Measurements from ENCODE around the gene MAT2B.

Gene MAT2B

GRCh38 chr5:163496286-163496685 is 9.1 kb upstream of the MAT2B start:
- H3K27me3 ChIP-seq (replicated peaks; ENCODE audit: insufficient read depth, low read length) = no peaks in the 10 kb centered on the region
- no peak overlapping the region for H2AFZ ChIP-seq (ENCODE audit: low read length)
- H3F3A ChIP-seq (ENCODE audit: insufficient read depth, low read length) = no peaks in the 10 kb centered on the region
- H4K20me1 ChIP-seq (ENCODE audit: insufficient read depth, low read length) = no peaks in the 10 kb centered on the region
- H3K79me2 ChIP-seq (ENCODE audit: low read length) = no peaks in the 10 kb centered on the region
- H3K4me1 ChIP-seq (ENCODE audit: low read length) = no peaks in the 10 kb centered on the region
- no peak for DNase-seq
- peaks cover 2% of the 10 kb centered on the region; the same call in 1 of the 2 replicates for H3K36me3 ChIP-seq (replicated peaks; ENCODE audit: insufficient read depth, low read length)
- TF ChIP-seq CTCF (IDR thresholded peaks at IDR 0.05; ENCODE audit: low read length) (no peak), EZH2 (optimal IDR thresholded peaks at IDR 0.05; ENCODE audit: low read depth, low read length) (no peak), EZH2phosphoT487 (IDR thresholded peaks at IDR 0.05; ENCODE audit: low read length) (no peak)
- no peak overlapping the region for H3K4me3 ChIP-seq (ENCODE audit: low read length)
- H3K27ac ChIP-seq (ENCODE audit: low read length) = no peak overlapping the region
- H3K4me2 ChIP-seq (ENCODE audit: low read depth, low read length) = no peak overlapping the region
- no peaks in the 10 kb centered on the region for H3K9me3 ChIP-seq (replicated peaks; ENCODE audit: insufficient read depth, low read length)
- no peak overlapping the region for H3K9ac ChIP-seq (ENCODE audit: low read length)
- no peaks in the 10 kb centered on the region for H3K9me2 ChIP-seq (replicated peaks; ENCODE audit: insufficient read depth, low read length)

- Histone ChIP-seq H3K4me3 (ENCODE audit: low read length) (no peak overlapping the region), H3K4me1 (ENCODE audit: low read length) (no peaks in the 10 kb centered on the region), H3K27me3 (replicated peaks; ENCODE audit: insufficient read depth, low read length) (no peaks in the 10 kb centered on the region), H3K4me2 (ENCODE audit: low read depth, low read length) (no peak overlapping the region), H3F3A (ENCODE audit: insufficient read depth, low read length) (no peaks in the 10 kb centered on the region), H3K9ac (ENCODE audit: low read length) (no peak overlapping the region), H3K9me3 (replicated peaks; ENCODE audit: insufficient read depth, low read length) (no peaks in the 10 kb centered on the region), H3K36me3 (replicated peaks; ENCODE audit: insufficient read depth, low read length) (no peaks in the 10 kb centered on the region), H3K27ac (ENCODE audit: low read length) (no peak overlapping the region), H3K9me2 (replicated peaks; ENCODE audit: insufficient read depth, low read length) (no peaks in the 10 kb centered on the region), H3K79me2 (ENCODE audit: low read length) (no peaks in the 10 kb centered on the region), H4K20me1 (ENCODE audit: insufficient read depth, low read length) (no peaks in the 10 kb centered on the region), H2AFZ (ENCODE audit: low read length) (no peak overlapping the region)
- DNase-seq = no peak
- TF ChIP-seq EZH2 (optimal IDR thresholded peaks at IDR 0.05; ENCODE audit: low read depth, low read length) (no peak), EZH2phosphoT487 (IDR thresholded peaks at IDR 0.05; ENCODE audit: low read length) (no peak), CTCF (IDR thresholded peaks at IDR 0.05; ENCODE audit: low read length) (no peak)
These were observed 8.1 kb upstream of the MAT2B start for GRCh38 chr5:163497315-163497714.

GRCh38 chr5:163498886-163499285 is 6.5 kb upstream of the MAT2B start:
- H3K9ac ChIP-seq (ENCODE audit: low read length) = no peak overlapping the region
- no peaks in the 10 kb centered on the region for H3K9me3 ChIP-seq (replicated peaks; ENCODE audit: insufficient read depth, low read length)
- H3K9me2 ChIP-seq (replicated peaks; ENCODE audit: insufficient read depth, low read length) = no peaks in the 10 kb centered on the region
- H3K27me3 ChIP-seq (replicated peaks; ENCODE audit: insufficient read depth, low read length) = no peaks in the 10 kb centered on the region
- no peak overlapping the region for H2AFZ ChIP-seq (ENCODE audit: low read length)
- H3K36me3 ChIP-seq (replicated peaks; ENCODE audit: insufficient read depth, low read length) = no peaks in the 10 kb centered on the region
- H3K4me2 ChIP-seq (ENCODE audit: low read depth, low read length) = no peak overlapping the region
- H3K27ac ChIP-seq (ENCODE audit: low read length) = no peak overlapping the region
- no peaks in the 10 kb centered on the region for H3K4me1 ChIP-seq (ENCODE audit: low read length)
- DNase-seq = no peak
- TF ChIP-seq CTCF (IDR thresholded peaks at IDR 0.05; ENCODE audit: low read length) (no peak), EZH2phosphoT487 (IDR thresholded peaks at IDR 0.05; ENCODE audit: low read length) (no peak), EZH2 (optimal IDR thresholded peaks at IDR 0.05; ENCODE audit: low read depth, low read length) (no peak)
- no peaks in the 10 kb centered on the region for H3K79me2 ChIP-seq (ENCODE audit: low read length)
- no peaks in the 10 kb centered on the region for H4K20me1 ChIP-seq (ENCODE audit: insufficient read depth, low read length)
- peaks cover 15% of the 10 kb centered on the region for H3F3A ChIP-seq (ENCODE audit: insufficient read depth, low read length)
- H3K4me3 ChIP-seq (ENCODE audit: low read length) = no peak overlapping the region

Measured in MM.1S (cell line).